Cerebellar nuclear complex (tissue), 1 donor: ENCODE data around the gene PIGL.
"Not testable (repeated sequence)": the region's sequence is repeated elsewhere in the genome, so short reads cannot be mapped to it uniquely, and the experiment has no call there.

Experiments
- DNase-seq, 2 experiments: peaks; one replicate each; lab custom pipeline; 2025; lab: John Stamatoyannopoulos, UW

The PIGL gene

DNA sequence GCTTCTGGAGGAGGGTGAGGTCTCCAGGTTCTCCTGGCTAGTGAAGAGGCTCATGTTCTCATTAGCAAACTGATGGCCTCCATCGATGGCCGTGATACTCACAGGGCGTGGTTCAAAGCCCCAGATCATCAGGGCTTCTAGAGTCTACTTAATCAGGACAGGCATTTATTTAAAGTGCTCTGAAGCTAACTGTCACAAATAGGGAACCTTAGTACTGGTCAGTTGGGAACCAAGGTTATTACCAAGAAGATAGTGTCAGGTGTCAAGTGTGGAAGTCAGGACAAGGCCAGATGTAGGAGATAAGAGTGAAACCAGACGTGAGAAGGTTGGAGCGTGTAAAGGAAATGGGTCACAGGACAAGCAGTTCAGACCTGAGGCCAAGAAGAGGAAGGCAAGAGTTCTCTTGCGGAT, 56.9 kb downstream of the PIGL start:
- DNase-seq: no peak

DNA sequence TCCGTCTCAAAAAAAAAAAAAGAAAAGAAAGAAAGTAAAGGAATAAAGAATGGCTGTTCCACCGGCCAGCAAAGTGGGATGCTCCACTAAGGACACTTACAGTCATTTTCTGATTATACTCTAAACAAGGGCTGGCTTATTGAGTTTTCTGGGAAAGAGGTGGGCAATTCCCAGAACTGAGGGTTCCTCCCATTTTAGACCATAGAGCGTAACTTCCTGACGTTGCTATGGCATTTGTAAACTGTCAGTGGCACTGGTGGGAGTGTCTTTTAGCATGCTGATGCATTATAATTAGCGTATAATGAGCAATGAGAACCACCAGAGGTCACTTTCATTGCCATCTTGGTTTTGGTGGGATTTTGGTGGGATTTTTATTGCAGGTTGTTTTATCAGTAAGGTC, 58.0 kb downstream of the PIGL start:
- DNase-seq: no peak

DNA sequence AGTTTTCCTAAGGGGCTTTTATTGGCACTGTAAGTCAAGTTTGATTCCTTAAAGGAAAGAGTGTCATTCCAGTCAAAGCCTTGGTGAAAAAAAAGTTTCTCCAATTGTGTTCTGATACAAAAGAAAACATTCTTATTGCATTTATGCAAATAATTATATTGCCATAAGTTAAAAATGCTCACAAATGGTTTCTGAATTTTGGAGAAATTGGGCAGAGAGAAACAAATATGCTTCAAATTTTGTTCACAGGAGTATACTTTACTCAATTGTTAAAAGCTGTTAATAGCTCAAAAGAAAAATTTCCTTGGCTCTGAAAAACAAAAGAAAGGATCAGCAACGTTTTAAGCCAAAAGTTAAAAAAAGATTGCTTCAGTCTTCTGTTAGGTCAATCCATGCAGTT, 60.2 kb downstream of the PIGL start:
- no peak for DNase-seq

DNA sequence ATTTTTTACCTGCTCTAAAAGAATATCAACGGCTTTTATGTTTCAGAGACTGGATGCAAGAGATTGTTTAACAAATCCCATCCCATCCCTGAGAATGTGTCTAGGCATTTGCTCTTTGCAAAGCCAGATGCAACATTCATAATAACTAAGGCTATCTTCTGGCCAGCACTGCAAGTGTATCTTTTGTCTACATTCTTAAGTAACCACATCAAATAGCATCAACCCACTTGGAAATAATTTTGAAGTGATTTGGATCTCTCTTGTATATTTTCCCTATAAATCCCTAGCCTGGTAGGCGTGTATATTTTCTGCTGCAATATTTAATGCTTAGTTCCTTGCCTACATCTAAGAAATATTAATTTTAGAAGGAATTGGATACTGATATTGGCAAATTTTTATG, 64.3 kb downstream of the PIGL start:
- no peak for DNase-seq

GRCh38 chr17:16282522-16282921, 65.5 kb downstream of the PIGL start:
- DNase-seq: no peak

GRCh38 chr17:16283705-16284104, 66.7 kb downstream of the PIGL start:
- no peak for DNase-seq

GRCh38 chr17:16285646-16286008, 68.6 kb downstream of the PIGL start:
- no peak for DNase-seq

GRCh38 chr17:16286009-16286946, 69.3 kb downstream of the PIGL start:
- no peak for DNase-seq

DNA sequence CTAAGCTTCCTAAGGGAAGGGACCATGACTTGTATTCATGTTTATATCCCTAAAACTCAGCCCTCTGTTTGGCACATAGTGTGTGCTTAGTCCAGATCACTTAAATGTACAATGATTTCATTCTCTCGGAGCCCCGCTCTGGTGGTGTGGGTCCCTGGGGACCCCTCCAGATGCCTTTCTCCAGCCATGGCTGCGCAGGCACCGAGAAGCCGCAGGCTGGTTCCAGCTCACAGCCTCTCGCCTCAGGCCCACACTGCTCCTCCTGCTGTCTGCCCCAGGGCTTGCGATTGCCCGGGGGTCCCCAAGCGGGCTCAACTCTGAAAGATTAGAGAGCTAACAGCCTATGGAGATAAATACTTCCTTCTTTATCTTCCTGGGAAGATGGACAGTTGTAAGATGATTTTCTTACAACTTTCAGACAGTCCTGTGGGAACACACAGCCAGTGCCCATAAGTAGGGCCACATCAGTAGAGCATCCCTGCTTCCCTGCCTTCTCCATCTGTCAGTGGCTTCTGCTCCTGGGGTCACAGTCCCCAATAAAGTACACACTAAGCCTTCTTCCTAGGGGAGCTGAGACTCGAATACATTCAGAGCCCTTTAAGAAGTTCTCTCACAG, 70.0 kb downstream of the PIGL start:
- DNase-seq: no peak

DNA sequence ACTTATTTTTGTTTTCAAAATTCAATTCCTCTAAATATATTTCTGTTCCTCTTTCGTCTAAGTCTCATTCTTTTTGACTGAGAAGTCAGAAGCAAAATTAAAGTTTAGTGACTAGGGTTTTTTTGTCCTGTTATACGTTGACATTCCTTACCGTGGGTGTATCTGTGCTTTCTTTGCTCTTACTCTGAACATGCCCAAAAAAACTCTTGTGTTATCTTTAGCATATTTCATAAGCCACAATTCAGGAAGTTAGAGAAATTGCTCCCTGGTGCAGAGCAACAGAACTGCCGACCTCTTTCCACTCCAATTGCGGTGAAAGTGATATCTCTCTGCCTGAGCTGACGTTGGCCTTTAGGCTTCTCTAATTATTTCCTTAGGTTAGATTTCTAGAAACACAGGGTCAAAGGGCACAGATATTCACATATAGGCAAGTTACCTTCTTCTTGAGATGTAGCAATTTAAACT, 70.6 kb downstream of the PIGL start:
- no peak for DNase-seq

DNA sequence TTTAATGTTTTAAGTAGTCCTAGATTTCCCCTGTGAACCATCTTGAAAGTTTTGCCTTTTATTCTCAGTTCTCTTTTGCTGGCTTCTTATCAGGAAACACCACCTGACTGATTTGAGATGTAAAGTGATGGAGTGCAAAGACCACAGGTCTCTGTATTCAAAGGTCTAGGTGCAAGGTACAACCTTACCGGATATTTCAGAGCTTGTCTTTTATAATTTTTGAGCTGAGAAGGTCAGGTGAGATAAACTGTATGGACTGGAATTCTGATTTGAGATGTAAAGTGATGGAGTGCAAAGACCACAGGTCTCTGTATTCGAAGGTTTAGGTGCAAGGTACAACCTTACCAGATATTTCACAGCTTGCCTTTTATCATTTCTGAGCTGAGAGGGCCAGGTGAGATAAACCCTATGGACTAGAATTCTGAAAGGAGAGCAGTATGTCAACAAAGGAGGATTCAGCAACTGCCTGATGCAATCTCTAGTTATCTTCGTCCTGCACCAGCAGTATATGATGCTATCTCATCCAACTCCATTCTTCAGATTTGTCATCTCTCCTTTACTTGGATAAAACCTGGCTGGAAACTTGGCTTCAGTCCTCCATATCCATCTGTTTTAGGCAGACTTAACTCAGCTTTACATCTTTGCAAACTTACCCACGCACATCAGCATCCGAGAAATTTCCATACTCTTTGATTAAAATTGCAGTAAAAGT, 72.0 kb downstream of the PIGL start:
- no peak for DNase-seq

GRCh38 chr17:16293931-16294330, 76.9 kb downstream of the PIGL start:
- no peak for DNase-seq

- DNase-seq: no peak
These were observed 77.5 kb downstream of the PIGL start for GRCh38 chr17:16294560-16294959.

DNA sequence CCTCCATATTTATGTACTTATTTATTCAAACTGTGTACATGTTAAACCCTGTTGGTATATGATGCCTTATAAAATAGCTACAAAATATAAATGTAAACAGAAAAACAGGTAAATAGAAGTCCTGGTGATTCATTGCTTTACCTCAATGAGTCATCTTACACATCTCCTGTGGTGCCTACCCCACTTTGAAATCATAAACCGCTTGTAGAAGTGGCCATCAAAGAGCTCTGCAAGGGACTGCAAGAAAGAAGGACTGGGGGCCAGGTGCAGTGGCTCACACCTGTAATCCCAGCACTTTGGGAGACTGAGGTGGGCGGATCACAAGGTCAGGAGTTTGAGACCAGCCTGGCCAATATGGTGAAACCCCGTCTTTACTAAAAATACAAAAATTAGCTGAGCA, 79.1 kb downstream of the PIGL start:
- DNase-seq: not testable (repeated sequence)

GRCh38 chr17:16297367-16298139, 80.5 kb downstream of the PIGL start:
- no peak for DNase-seq

GRCh38 chr17:16298140-16298662, 81.2 kb downstream of the PIGL start:
- no peak for DNase-seq

DNA sequence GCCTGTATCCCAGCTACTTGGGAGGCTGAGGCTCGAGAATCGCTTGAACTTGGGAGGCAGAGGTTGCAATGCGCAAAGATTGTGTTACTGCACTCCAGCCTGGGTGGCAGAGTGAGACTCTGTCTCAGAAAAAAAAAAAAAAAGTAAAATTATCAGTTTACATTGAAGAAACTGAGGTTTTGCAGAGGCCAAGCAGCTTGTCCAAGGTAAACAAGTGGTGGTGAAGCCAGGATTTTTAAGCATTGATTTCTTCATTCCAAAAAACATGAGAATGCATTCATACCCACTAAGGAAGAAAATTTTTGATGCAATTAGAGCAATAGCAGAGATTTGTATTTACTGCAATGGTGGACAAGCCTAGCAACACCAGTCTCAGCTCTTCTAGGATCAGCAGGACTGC, 83.5 kb downstream of the PIGL start:
- no peak for DNase-seq

DNA sequence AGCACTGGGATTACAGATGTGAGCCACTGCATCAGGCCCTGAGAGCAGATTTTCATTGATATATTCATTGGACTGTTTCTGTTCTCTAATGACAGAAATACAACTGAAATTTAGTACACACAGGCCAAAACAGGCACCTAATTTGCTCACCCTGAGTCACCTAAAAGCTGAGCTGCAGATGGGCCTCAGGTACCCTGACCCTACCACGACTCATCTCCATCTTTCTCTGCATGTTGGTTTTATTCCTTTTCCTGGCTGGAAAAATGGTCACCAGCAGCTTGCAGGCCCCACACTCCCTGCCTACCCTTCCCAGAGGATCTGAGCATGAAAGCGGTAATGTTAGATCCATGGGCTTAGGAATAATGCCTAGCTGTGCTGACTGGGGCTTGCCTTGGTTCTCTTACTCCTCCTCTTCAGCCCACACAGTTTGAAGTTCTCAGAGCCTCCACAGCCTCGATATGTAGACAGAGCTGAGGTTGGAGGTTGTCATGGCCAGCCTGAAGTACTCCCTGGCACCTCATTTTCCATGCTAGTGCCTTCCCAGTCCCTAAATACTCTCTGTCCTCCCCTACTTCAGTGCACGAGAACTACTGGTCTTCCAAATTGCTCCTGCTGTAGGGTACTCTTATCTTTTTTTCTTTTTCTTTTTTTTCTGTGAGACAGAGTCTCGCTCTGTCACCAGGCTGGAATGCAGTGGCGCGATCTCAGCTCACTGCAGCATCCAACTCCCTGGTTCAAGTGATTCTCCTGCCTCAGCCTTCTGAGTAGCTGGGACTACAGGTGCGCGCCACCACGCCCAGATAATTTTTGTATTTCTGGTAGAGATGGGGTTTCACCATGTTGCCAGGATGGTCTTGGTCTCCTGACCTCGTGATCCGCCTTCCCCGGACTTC, 85.2 kb downstream of the PIGL start:
- DNase-seq: no peak

- no peak for DNase-seq
These were observed 85.8 kb downstream of the PIGL start for GRCh38 chr17:16302856-16303255.

DNA sequence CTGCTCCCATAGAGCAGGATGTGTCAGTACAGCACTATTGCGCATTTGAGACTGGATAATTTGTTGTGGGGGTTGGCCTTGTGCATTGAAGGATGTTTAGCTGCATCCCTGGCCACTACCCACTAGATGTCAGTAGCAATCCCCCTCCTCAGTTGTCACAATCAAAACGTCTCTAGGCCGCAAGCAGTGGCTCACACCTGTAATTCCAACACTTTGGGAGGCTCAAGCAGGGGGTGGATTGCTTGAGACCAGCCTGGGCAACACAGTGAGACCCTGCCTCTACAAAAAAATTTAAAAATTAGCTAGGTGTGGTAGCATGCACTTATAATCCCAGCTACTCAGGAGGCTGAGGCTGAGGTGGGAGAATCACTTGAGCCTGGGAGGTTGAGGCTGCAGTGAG, 87.8 kb downstream of the PIGL start:
- no peak for DNase-seq

DNA sequence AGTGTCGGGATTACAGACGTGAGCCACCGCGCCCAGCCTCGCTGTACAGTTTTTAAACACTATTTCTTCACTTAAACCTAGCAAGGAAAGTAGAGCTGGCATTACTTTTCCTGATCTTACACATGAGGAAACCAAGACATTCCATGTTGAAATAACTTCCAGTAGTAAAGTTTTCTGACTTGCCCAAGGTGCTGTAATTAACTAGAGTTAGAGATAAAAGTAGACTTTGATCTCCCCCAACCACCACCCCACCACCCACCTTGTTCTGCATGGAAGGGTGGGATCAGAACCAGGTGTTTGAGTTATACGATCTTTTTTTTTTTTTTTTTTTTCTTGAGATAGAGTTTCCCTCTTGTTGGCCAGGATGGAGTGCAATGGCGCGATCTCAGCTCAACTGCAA, 89.2 kb downstream of the PIGL start:
- no peak for DNase-seq
